Measurements from ENCODE around the gene EMX2.
A peak's percentile ranks its signal among the peaks of the same experiment; 100 is the strongest.

The EMX2 gene

GRCh38 chr10:117536072-117536865, 6.3 kb upstream of the EMX2 start:
- Histone ChIP-seq H3F3A (ENCODE audit: control insufficient read depth, insufficient read depth) (no peaks in the 10 kb centered on the region), H3K36me3 (ENCODE audit: control insufficient read depth, low read length) (no peaks in the 10 kb centered on the region), H3K4me3 (ENCODE audit: low read length) (no peak overlapping the region), H3K4me1 (ENCODE audit: control insufficient read depth, low read length) (no peaks in the 10 kb centered on the region), H3K4me2 (ENCODE audit: low read length) (no peak overlapping the region), H3K27ac (ENCODE audit: low read depth, low read length) (no peak overlapping the region), H3K9me2 (replicated peaks; ENCODE audit: control insufficient read depth, low read length) (no peaks in the 10 kb centered on the region), H4K20me1 (ENCODE audit: control insufficient read depth, insufficient read depth, low read depth, low read length) (no peaks in the 10 kb centered on the region), H3K79me2 (ENCODE audit: control insufficient read depth, low read length) (no peaks in the 10 kb centered on the region), H3K27me3 (ENCODE audit: control insufficient read depth, low read length) (peaks cover 26% of the 10 kb centered on the region), H3K9me3 (ENCODE audit: control insufficient read depth, insufficient read depth, low read length) (no peaks in the 10 kb centered on the region)
- no peak for TF ChIP-seq EZH2phosphoT487 (IDR thresholded peaks at IDR 0.05; ENCODE audit: borderline replicate concordance, low read length)
- no peak for TF ChIP-seq CTCF (IDR thresholded peaks at IDR 0.05; ENCODE audit: low read depth, low read length, poor library complexity, severe bottlenecking)

- H3K4me2 ChIP-seq (ENCODE audit: low read length) = no peak overlapping the region
- no peaks in the 10 kb centered on the region for H4K20me1 ChIP-seq (ENCODE audit: control insufficient read depth, insufficient read depth, low read depth, low read length)
- no peaks in the 10 kb centered on the region for H3K79me2 ChIP-seq (ENCODE audit: control insufficient read depth, low read length)
Observed at GRCh38 chr10:117536866-117537435, 5.6 kb upstream of the EMX2 start.

DNA sequence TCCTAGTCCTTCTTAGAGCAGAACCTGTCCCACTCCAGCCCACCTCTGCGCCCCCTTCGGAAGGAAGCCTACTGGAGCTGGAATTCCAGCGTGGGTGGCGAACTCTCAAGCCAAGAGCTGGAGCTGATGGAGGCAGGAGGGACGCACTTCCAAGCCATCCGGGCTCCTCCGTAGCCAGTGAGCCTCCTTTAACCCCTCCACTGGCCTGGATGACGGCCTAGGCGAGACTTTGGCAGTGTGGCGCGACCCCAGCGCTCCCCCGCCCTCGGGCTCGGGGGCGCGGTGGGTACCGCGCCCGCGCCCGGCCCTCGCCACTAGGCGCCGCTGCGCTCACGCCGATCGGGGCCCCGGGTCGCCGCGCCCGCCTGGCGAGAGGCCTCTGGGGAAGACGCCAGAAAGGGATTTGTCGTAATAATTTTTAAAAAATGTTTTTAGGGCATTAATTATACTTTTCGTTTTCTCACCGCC, 5.1 kb upstream of the EMX2 start:
- Histone ChIP-seq H3K79me2 (ENCODE audit: control insufficient read depth, low read length) (no peaks in the 10 kb centered on the region), H3F3A (ENCODE audit: control insufficient read depth, insufficient read depth) (no peaks in the 10 kb centered on the region), H3K36me3 (ENCODE audit: control insufficient read depth, low read length) (no peaks in the 10 kb centered on the region), H3K4me3 (ENCODE audit: low read length) (no peak overlapping the region), H3K4me1 (ENCODE audit: control insufficient read depth, low read length) (no peaks in the 10 kb centered on the region), H3K9me3 (ENCODE audit: control insufficient read depth, insufficient read depth, low read length) (no peaks in the 10 kb centered on the region), H3K27ac (ENCODE audit: low read depth, low read length) (no peak overlapping the region), H3K27me3 (ENCODE audit: control insufficient read depth, low read length) (peaks cover 17% of the 10 kb centered on the region), H4K20me1 (ENCODE audit: control insufficient read depth, insufficient read depth, low read depth, low read length) (no peaks in the 10 kb centered on the region), H3K4me2 (ENCODE audit: low read length) (0 out of 2 replicates have a peak overlapping the region, but pooled peaks have one; percentile 4), H3K9me2 (replicated peaks; ENCODE audit: control insufficient read depth, low read length) (no peaks in the 10 kb centered on the region)
- TF ChIP-seq EZH2phosphoT487 (IDR thresholded peaks at IDR 0.05; ENCODE audit: borderline replicate concordance, low read length) (no peak), CTCF (IDR thresholded peaks at IDR 0.05; ENCODE audit: low read depth, low read length, poor library complexity, severe bottlenecking) (no peak)

More at GRCh38 chr10:117536866-117537435, 5.6 kb upstream of the EMX2 start:
- Histone ChIP-seq H3K4me3 (ENCODE audit: low read length) (no peak overlapping the region), H3K4me1 (ENCODE audit: control insufficient read depth, low read length) (no peaks in the 10 kb centered on the region), H3K27me3 (ENCODE audit: control insufficient read depth, low read length) (peaks cover 19% of the 10 kb centered on the region), H3K9me2 (replicated peaks; ENCODE audit: control insufficient read depth, low read length) (no peaks in the 10 kb centered on the region), H3K36me3 (ENCODE audit: control insufficient read depth, low read length) (no peaks in the 10 kb centered on the region), H3K9me3 (ENCODE audit: control insufficient read depth, insufficient read depth, low read length) (no peaks in the 10 kb centered on the region), H3F3A (ENCODE audit: control insufficient read depth, insufficient read depth) (no peaks in the 10 kb centered on the region), H3K27ac (ENCODE audit: low read depth, low read length) (no peak overlapping the region)
- TF ChIP-seq CTCF (IDR thresholded peaks at IDR 0.05; ENCODE audit: low read depth, low read length, poor library complexity, severe bottlenecking) (no peak), EZH2phosphoT487 (IDR thresholded peaks at IDR 0.05; ENCODE audit: borderline replicate concordance, low read length) (no peak)
